Thymus (tissue), 2 donors: ENCODE measurements around the gene KCNA5. TPM values are rescaled to one million over a fixed set of nuclear protein-coding genes. Genes with fewer than 3 reads are reported as not detected.

Source experiments
- polyA plus RNA-seq: library from polyadenylated mRNA; stranded (reverse); fragments of 200-250 nt; gene quantifications from one replicate; pipeline ENCODE4 v1.2.3, GENCODE V29; 2013
- total RNA-seq: library from RNA; stranded (reverse); fragments of 120-200 nt; gene quantifications from one replicate; pipeline ENCODE4 v1.2.4, GENCODE V29; 2013
- donor health status: healthy.

KCNA5 gene
- total and polyA plus RNA-seq, 2 donors, result 0.33 to 2.9 TPM

Other genes with a start within 250 kb of the KCNA5 start
- gene KCNA1, start 134.0 kb upstream of the KCNA5 start, total RNA-seq, result 0.71 TPM
- 4.0 TPM for gene KCNA1, start 134.0 kb upstream of the KCNA5 start, polyA plus RNA-seq